Stimulated activated CD8-positive, alpha-beta memory T cell treated with anti-CD3 and anti-CD28 coated beads, Interleukin-15, amount 100 ng/mL, for 24 hours (primary cell): Measurements from ENCODE around the gene RABL2A.
"Not testable (repeated sequence)": the region's sequence is repeated elsewhere in the genome, so short reads cannot be mapped to it uniquely, and the experiment has no call there.

ENCODE experiments used
- DNase-seq: peaks from one replicate; pipeline ENCODE4 v3.0.0-alpha.2; 2020; ENCODE audit warnings: low read depth

RABL2A gene

GRCh38 chr2:113609822-113610221, 17.2 kb upstream of the RABL2A start:
- not testable (repeated sequence) for DNase-seq

- not testable (repeated sequence) for DNase-seq
Measured at GRCh38 chr2:113621002-113621401, 6.1 kb upstream of the RABL2A start.

- not testable (repeated sequence) for DNase-seq
Measured at GRCh38 chr2:113625906-113626305, 1.2 kb upstream of the RABL2A start.

- DNase-seq, result not testable (repeated sequence)
Measured at GRCh38 chr2:113632849-113633345, 5.8 kb downstream of the RABL2A start.

- not testable (repeated sequence) for DNase-seq
Measured at GRCh38 chr2:113635358-113635757, 8.3 kb downstream of the RABL2A start.

GRCh38 chr2:113636226-113636625, 9.2 kb downstream of the RABL2A start:
- not testable (repeated sequence) for DNase-seq

- DNase-seq, result not testable (repeated sequence)
Measured at GRCh38 chr2:113638084-113638483, 11.0 kb downstream of the RABL2A start.

- DNase-seq, result not testable (repeated sequence)
Measured at GRCh38 chr2:113646217-113646616, 19.2 kb downstream of the RABL2A start.

- not testable (repeated sequence) for DNase-seq
Measured at GRCh38 chr2:113650834-113651815, 24.1 kb downstream of the RABL2A start.

- DNase-seq, result not testable (repeated sequence)
Measured at GRCh38 chr2:113652599-113652998, 25.5 kb downstream of the RABL2A start.

- DNase-seq, result not testable (repeated sequence)
Measured at GRCh38 chr2:113656031-113656624, 29.1 kb downstream of the RABL2A start.

GRCh38 chr2:113657735-113658134, 30.7 kb downstream of the RABL2A start:
- not testable (repeated sequence) for DNase-seq

- not testable (repeated sequence) for DNase-seq
Measured at GRCh38 chr2:113663285-113664060, 36.4 kb downstream of the RABL2A start.

- not testable (repeated sequence) for DNase-seq
Measured at GRCh38 chr2:113664761-113665533, 37.9 kb downstream of the RABL2A start.

GRCh38 chr2:113669013-113669412, 41.9 kb downstream of the RABL2A start:
- not testable (repeated sequence) for DNase-seq

- DNase-seq, result no peak
Measured at GRCh38 chr2:113672326-113672932, 45.4 kb downstream of the RABL2A start.

GRCh38 chr2:113675875-113676274, 48.8 kb downstream of the RABL2A start:
- no peak for DNase-seq

GRCh38 chr2:113676623-113677266, 49.7 kb downstream of the RABL2A start:
- no peak for DNase-seq

- no peak for DNase-seq
Measured at GRCh38 chr2:113677330-113677729, 50.3 kb downstream of the RABL2A start.

- DNase-seq, result no peak
Measured at GRCh38 chr2:113679457-113679856, 52.4 kb downstream of the RABL2A start.
